CD4-positive, alpha-beta T cell (primary cell): ENCODE data around the gene ARHGAP33. TPM values are rescaled to one million over a fixed set of nuclear protein-coding genes. Genes with fewer than 3 reads are reported as not detected.

ENCODE experiments used
- ATAC-seq: fragments of 200-7000 bp; cut with Tn5 transposase; one replicate; pipeline ENCODE4 v1.10.0; 2022; ENCODE audit warnings: mild to moderate bottlenecking; ENCODE audit not compliant: poor library complexity
- CTCF ChIA-PET: fragments of 350-600 bp; sonication (Branson Sonifier 250); formaldehyde crosslinking; loops from one replicate; lab custom pipeline; 2021; ENCODE audit warnings: antibody characterized with exemption, inconsistent platforms; lab: Charles Lee
- POLR2A ChIA-PET: fragments of 350-600 bp; sonication (Branson Sonifier 250); formaldehyde crosslinking; loops from one replicate; lab custom pipeline; 2021; ENCODE audit warnings: antibody characterized with exemption, inconsistent platforms; lab: Charles Lee
- DNase-seq, 14 experiments: peaks; one replicate each; pipeline ENCODE4 v3.0.0-alpha.2; 2013 to 2020; ENCODE audit warnings: mixed read lengths in 2 of 14
- H3K27ac ChIP-seq, 2 donors: one replicate each; pipeline versions ENCODE4 v1.5.1 to v1.7.0; 2013; ENCODE audit warnings: low read length in 2 of 2, low read depth in 1 of 2, mild to moderate bottlenecking in 1 of 2
- H3K27me3 ChIP-seq, 2 experiments: 1 replicate in 1 of 2; 2 replicates in 1 of 2; pipeline versions ENCODE4 v1.6.1 to v1.7.0; 2013; ENCODE audit warnings: low read length in 2 of 2, control low read depth in 1 of 2, mild to moderate bottlenecking in 1 of 2, moderate library complexity in 1 of 2; ENCODE audit not compliant: insufficient read depth in 2 of 2, control insufficient read depth in 1 of 2
- H3K36me3 ChIP-seq: one replicate; pipeline ENCODE4 v1.6.1; 2013; ENCODE audit warnings: low read length, control low read depth; ENCODE audit not compliant: insufficient read depth
- H3K4me1 ChIP-seq: one replicate; pipeline ENCODE4 v1.6.1; 2013; ENCODE audit warnings: low read length, control low read depth; ENCODE audit not compliant: insufficient read depth
- H3K4me3 ChIP-seq: one replicate; pipeline ENCODE4 v1.5.1; 2013; ENCODE audit warnings: mild to moderate bottlenecking, low read length, moderate library complexity
- H3K9me3 ChIP-seq, 2 experiments: 1 replicate in 1 of 2; 2 replicates in 1 of 2; pipeline versions ENCODE4 v1.6.1 to v1.7.0; 2013; ENCODE audit warnings: low read length in 2 of 2, mild to moderate bottlenecking in 2 of 2, control low read depth in 1 of 2, moderate library complexity in 1 of 2; ENCODE audit not compliant: control insufficient read depth in 1 of 2, insufficient read depth in 1 of 2
- H3K27ac Mint-ChIP-seq: one replicate; pipeline ENCODE4 v1.8.0; 2020; ENCODE audit warnings: mixed read lengths
- H3K27me3 Mint-ChIP-seq: one replicate; pipeline ENCODE4 v1.8.0; 2021; ENCODE audit warnings: mixed read lengths
- H3K36me3 Mint-ChIP-seq: one replicate; pipeline ENCODE4 v1.8.0; 2021; ENCODE audit warnings: low read depth, mixed read lengths
- H3K4me1 Mint-ChIP-seq: one replicate; pipeline ENCODE4 v1.8.0; 2021; ENCODE audit warnings: low read depth, mixed read lengths
- H3K4me3 Mint-ChIP-seq: one replicate; pipeline ENCODE4 v1.8.0; 2020; ENCODE audit warnings: mild to moderate bottlenecking, mixed read lengths
- H3K9me3 Mint-ChIP-seq: one replicate; pipeline ENCODE4 v1.8.0; 2020; ENCODE audit warnings: mixed read lengths
- intact Hi-C, 2 experiments: fragments of 100-400 bp; cut with DNase I in 1 of 2; cut with micrococcal nuclease in 1 of 2; formaldehyde crosslinking; loops; one replicate each; pipeline versions ENCODE4 v1.15.1 to v1.9.0; 2023 to 2025; cut with DNase I, micrococcal nuclease
- total RNA-seq, 174 experiments: library from RNA in 2 of 174; stranded (reverse) in 2 of 174; gene quantifications; one replicate each; pipeline ENCODE4 v1.2.3 and lab custom pipeline; 2021 to 2026
- TF ChIP-seq, protein P1 (sequence below): fragments of 200-600 bp; IDR thresholded peaks from one replicate; pipeline ENCODE4 v1.8.0; 2022; ENCODE audit warnings: antibody characterized with exemption, mild to moderate bottlenecking

ARHGAP33 gene
- total RNA-seq, 2 experiments from 2014 or later = 16.4 to 19.5 TPM

DNA sequence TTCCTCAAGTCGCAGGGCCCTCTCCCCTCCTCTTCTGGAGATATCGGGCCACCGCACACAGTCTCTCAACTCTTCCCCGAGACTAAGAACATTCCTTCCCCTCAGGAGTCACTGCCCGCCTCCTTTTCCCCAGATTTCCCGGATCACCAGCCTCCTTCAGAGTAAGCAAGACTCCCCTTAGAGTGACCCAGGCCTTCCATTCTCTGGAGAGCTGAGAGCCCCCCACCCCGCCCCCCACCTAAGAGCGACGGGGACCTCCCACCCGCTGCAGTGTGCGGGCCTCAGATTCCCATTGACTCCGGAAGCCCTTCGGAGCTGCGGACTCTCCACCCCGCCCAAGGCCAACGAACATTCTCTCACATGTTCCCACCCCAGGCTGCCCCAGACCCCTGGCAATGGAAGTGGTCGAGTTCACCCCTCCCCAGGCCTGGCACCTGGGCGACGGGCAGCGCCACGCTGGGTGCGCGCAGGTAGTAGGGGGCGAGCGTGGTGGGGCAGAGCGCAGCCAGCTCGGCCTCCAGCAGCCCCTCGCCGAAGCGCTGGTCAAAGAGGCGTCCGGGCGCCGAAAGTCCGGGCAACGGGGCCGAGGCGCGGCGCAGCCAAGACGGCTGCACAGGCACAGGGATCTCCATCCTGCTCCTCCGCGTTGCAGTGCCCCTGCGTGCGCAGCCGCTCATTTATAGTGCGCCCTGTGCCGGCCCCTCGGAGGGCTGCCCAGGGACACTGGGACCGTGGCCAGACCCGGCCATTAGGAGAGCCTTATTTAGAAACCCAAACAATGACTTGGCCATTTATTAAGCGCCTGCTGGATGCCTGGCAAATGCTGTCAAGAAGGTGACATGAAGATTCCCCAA is 18.8 kb upstream of the ARHGAP33 start, which contains the start of gene HSPB6:
TSS of gene HSPB6 (minus strand) at position 653 of the 854 bp plus-strand sequence. CDS start at position 632, 21 bp downstream.
- DNase-seq = peak in 1 of 14 experiments; percentile 35
- peak within 1 kb of the TSS in 1 of 2 donors; percentile 97 for H3K27ac ChIP-seq
- ChIA-PET POLR2A (interaction anchor here (0.9 to 1.3 kb wide), 5 partner anchors 8 to 54 kb away, joined by 3 to 12 read pairs (median 3); partner anchors contain the start of genes LIN37 and U2AF1L4), CTCF (no interaction called here)
- H3K4me3 ChIP-seq = peak within 1 kb of the TSS; percentile 81
- peaks cover 0 to 2% of the 10 kb centered on the region in 2 experiments for H3K27me3 ChIP-seq
- ATAC-seq = no peak
- Mint-ChIP-seq H3K4me1 (peaks cover 41% of the 10 kb centered on the region), H3K36me3 (peaks cover 39% of the 10 kb centered on the region), H3K27me3 (peaks cover 15% of the 10 kb centered on the region), H3K27ac (peak within 1 kb of the TSS; percentile 88), H3K4me3 (peak within 1 kb of the TSS; percentile 99), H3K9me3 (no peaks in the 10 kb centered on the region)
- peaks cover 36% of the 10 kb centered on the region for H3K36me3 ChIP-seq
- TF ChIP-seq, protein P1, sequence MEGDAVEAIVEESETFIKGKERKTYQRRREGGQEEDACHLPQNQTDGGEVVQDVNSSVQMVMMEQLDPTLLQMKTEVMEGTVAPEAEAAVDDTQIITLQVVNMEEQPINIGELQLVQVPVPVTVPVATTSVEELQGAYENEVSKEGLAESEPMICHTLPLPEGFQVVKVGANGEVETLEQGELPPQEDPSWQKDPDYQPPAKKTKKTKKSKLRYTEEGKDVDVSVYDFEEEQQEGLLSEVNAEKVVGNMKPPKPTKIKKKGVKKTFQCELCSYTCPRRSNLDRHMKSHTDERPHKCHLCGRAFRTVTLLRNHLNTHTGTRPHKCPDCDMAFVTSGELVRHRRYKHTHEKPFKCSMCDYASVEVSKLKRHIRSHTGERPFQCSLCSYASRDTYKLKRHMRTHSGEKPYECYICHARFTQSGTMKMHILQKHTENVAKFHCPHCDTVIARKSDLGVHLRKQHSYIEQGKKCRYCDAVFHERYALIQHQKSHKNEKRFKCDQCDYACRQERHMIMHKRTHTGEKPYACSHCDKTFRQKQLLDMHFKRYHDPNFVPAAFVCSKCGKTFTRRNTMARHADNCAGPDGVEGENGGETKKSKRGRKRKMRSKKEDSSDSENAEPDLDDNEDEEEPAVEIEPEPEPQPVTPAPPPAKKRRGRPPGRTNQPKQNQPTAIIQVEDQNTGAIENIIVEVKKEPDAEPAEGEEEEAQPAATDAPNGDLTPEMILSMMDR = no peak
- intact Hi-C loops = loop anchor here (1.0 to 10.0 kb wide), 6 partner anchors 8 to 928 kb away; partner anchors contain the start of genes COX6B1 (in 1 of the 2), ETV2 (in 1 of the 2), KMT2B (in 1 of the 2) and LIN37 (in 1 of the 2)
- H3K9me3 ChIP-seq = no peaks in the 10 kb centered on the region
- H3K4me1 ChIP-seq = peaks cover 43% of the 10 kb centered on the region

DNA sequence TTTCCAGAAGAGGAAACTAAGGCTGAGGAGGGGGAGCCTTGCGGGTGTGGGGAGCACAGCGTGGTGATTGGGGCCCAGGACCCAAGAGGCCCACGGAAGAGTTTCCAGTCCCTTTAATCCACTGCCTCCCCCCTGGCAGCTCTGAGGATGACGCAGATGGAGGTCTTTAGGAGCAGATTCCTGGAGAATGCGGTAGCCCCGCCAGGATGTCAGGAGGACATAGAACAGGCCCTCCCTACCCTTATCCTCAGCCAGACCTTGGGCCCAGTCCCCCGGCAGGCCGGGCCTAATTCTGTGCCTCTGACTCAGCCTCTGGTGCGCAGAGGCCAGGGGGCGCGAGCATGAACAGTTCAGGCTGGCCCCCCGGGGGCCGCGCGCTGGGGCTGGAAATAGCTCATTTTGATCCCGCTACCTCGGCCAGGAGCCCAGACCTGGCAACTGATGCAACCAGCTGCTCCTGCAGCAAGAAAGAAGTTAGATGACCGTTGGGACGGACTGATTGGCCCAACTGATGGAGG is 18.1 kb upstream of the ARHGAP33 start:
- TF ChIP-seq, protein P1 = no peak
- Mint-ChIP-seq H3K27me3 (peaks cover 15% of the 10 kb centered on the region), H3K36me3 (peaks cover 45% of the 10 kb centered on the region), H3K4me3 (peak overlapping the region; percentile 99), H3K4me1 (peaks cover 41% of the 10 kb centered on the region), H3K9me3 (no peaks in the 10 kb centered on the region), H3K27ac (peak overlapping the region; percentile 88)
- no peak for ATAC-seq
- intact Hi-C loops = loop anchor here (1.0 to 10.0 kb wide), 6 partner anchors 9 to 928 kb away; partner anchors contain the start of genes COX6B1 (in 1 of the 2), ETV2 (in 1 of the 2), KMT2B (in 1 of the 2) and LIN37 (in 1 of the 2)
- H3K36me3 ChIP-seq = peaks cover 40% of the 10 kb centered on the region
- no peak overlapping the region for H3K27ac ChIP-seq
- H3K9me3 ChIP-seq = no peaks in the 10 kb centered on the region
- ChIA-PET POLR2A (interaction anchor here (0.9 to 1.3 kb wide), 5 partner anchors 9 to 55 kb away, joined by 3 to 12 read pairs (median 3); partner anchors contain the start of genes LIN37 and U2AF1L4), CTCF (no interaction called here)
- peaks cover 43% of the 10 kb centered on the region for H3K4me1 ChIP-seq
- peaks cover 0 to 2% of the 10 kb centered on the region in 2 experiments for H3K27me3 ChIP-seq
- DNase-seq = peak in 1 of 14 experiments; percentile 51
- peak overlapping the region; percentile 81 for H3K4me3 ChIP-seq
